Mucosa of rectum (tissue), 2 donors: ENCODE results near the gene DVL1.

Source experiments
- H3K27ac ChIP-seq, 2 donors: one replicate each; pipeline ENCODE4 v1.7.0; 2013; ENCODE audit warnings: inconsistent platforms in 2 of 2, low read depth in 2 of 2, low read length in 2 of 2
- H3K27me3 ChIP-seq, 2 donors: one replicate each; pipeline ENCODE4 v1.7.0; 2013; ENCODE audit warnings: low read length in 2 of 2; ENCODE audit not compliant: control insufficient read depth in 2 of 2, insufficient read depth in 2 of 2
- H3K36me3 ChIP-seq, 2 donors: one replicate each; pipeline ENCODE4 v1.7.0; 2013; ENCODE audit warnings: low read length in 2 of 2; ENCODE audit not compliant: control insufficient read depth in 2 of 2, insufficient read depth in 2 of 2
- H3K4me1 ChIP-seq, 2 donors: one replicate each; pipeline ENCODE4 v1.7.0; 2013; ENCODE audit warnings: low read length in 2 of 2, mild to moderate bottlenecking in 1 of 2; ENCODE audit not compliant: control insufficient read depth in 2 of 2, insufficient read depth in 2 of 2
- H3K4me3 ChIP-seq, 2 donors: one replicate each; pipeline ENCODE4 v1.7.0; 2013; ENCODE audit warnings: low read length in 2 of 2
- H3K9ac ChIP-seq, 2 donors: one replicate each; pipeline ENCODE4 v1.7.0; 2013; ENCODE audit warnings: low read length in 2 of 2, low read depth in 1 of 2, mild to moderate bottlenecking in 1 of 2
- H3K9me3 ChIP-seq, 2 donors: one replicate each; pipeline ENCODE4 v1.7.0; 2013; ENCODE audit warnings: low read length in 2 of 2; ENCODE audit not compliant: control insufficient read depth in 2 of 2
- donor health status: healthy.
- donor health status: Normal muscosa, but diverticular disease.

DVL1 gene

GRCh38 chr1:1306070-1306660, 43.1 kb downstream of the DVL1 start:
- H3K4me3 ChIP-seq, result peak overlapping the region; percentile 69 to 70
- H3K4me1 ChIP-seq, result peaks cover 33 to 39% of the 10 kb centered on the region in 2 donors
- peak overlapping the region; percentile 34 to 36 for H3K9ac ChIP-seq

GRCh38 chr1:1305300-1306069, 43.7 kb downstream of the DVL1 start:
- peak overlapping the region; percentile 57 to 82 for H3K27ac ChIP-seq
- H3K9me3 ChIP-seq, result no peaks in the 10 kb centered on the region
- no peaks in the 10 kb centered on the region for H3K27me3 ChIP-seq
- peaks cover 33 to 39% of the 10 kb centered on the region in 2 donors for H3K4me1 ChIP-seq
- H3K36me3 ChIP-seq, result peaks cover 2 to 4% of the 10 kb centered on the region in 2 donors
- peak overlapping the region; percentile 65 to 68 for H3K9ac ChIP-seq
- peak overlapping the region; percentile 69 to 70 for H3K4me3 ChIP-seq

More at GRCh38 chr1:1306070-1306660, 43.1 kb downstream of the DVL1 start:
- Histone ChIP-seq H3K9me3 (no peaks in the 10 kb centered on the region), H3K27me3 (no peaks in the 10 kb centered on the region), H3K36me3 (peaks cover 4 to 7% of the 10 kb centered on the region in 2 donors), H3K27ac (peak overlapping the region; percentile 22 to 82)

GRCh38 chr1:1304331-1305299, 44.6 kb downstream of the DVL1 start:
- H3K9me3 ChIP-seq, result no peaks in the 10 kb centered on the region
- peaks cover 32 to 36% of the 10 kb centered on the region in 2 donors for H3K4me1 ChIP-seq
- H3K36me3 ChIP-seq, result no peaks in the 10 kb centered on the region
- peak overlapping the region; percentile 69 to 70 for H3K4me3 ChIP-seq
- peak overlapping the region; percentile 65 to 68 for H3K9ac ChIP-seq
- H3K27ac ChIP-seq, result peak overlapping the region; percentile 57 to 82
- H3K27me3 ChIP-seq, result no peaks in the 10 kb centered on the region

- H3K4me1 ChIP-seq, result peaks cover 28 to 29% of the 10 kb centered on the region in 2 donors
- no peak overlapping the region for H3K27ac ChIP-seq
- H3K36me3 ChIP-seq, result no peaks in the 10 kb centered on the region
- H3K9ac ChIP-seq, result no peak overlapping the region
- no peaks in the 10 kb centered on the region for H3K27me3 ChIP-seq
- H3K4me3 ChIP-seq, result no peak overlapping the region
- no peaks in the 10 kb centered on the region for H3K9me3 ChIP-seq
Measured at GRCh38 chr1:1303736-1304135, 45.5 kb downstream of the DVL1 start.

- no peaks in the 10 kb centered on the region for H3K27me3 ChIP-seq
- no peak overlapping the region for H3K27ac ChIP-seq
- no peaks in the 10 kb centered on the region for H3K36me3 ChIP-seq
- no peak overlapping the region for H3K4me3 ChIP-seq
- H3K9ac ChIP-seq, result no peak overlapping the region
- H3K9me3 ChIP-seq, result no peaks in the 10 kb centered on the region
- H3K4me1 ChIP-seq, result peaks cover 28 to 29% of the 10 kb centered on the region in 2 donors
Measured at GRCh38 chr1:1302951-1303509, 46.2 kb downstream of the DVL1 start.

GRCh38 chr1:1302006-1302430, 47.2 kb downstream of the DVL1 start:
- no peak overlapping the region for H3K9ac ChIP-seq
- peaks cover 24 to 26% of the 10 kb centered on the region in 2 donors for H3K4me1 ChIP-seq
- no peaks in the 10 kb centered on the region for H3K27me3 ChIP-seq
- H3K9me3 ChIP-seq, result no peaks in the 10 kb centered on the region
- H3K4me3 ChIP-seq, result no peak overlapping the region
- H3K36me3 ChIP-seq, result no peaks in the 10 kb centered on the region
- H3K27ac ChIP-seq, result no peak overlapping the region

GRCh38 chr1:1300352-1300739, 48.9 kb downstream of the DVL1 start:
- Histone ChIP-seq H3K9ac (no peak overlapping the region), H3K27ac (no peak overlapping the region), H3K36me3 (peaks cover 0 to 2% of the 10 kb centered on the region in 2 donors), H3K4me1 (peaks cover 9% of the 10 kb centered on the region in 2 donors), H3K27me3 (no peaks in the 10 kb centered on the region), H3K9me3 (no peaks in the 10 kb centered on the region), H3K4me3 (no peak overlapping the region)

- H3K4me1 ChIP-seq, result peaks cover 3 to 4% of the 10 kb centered on the region in 2 donors
- no peaks in the 10 kb centered on the region for H3K27me3 ChIP-seq
- H3K4me3 ChIP-seq, result no peak overlapping the region
- H3K36me3 ChIP-seq, result peaks cover 0 to 2% of the 10 kb centered on the region in 2 donors
- H3K27ac ChIP-seq, result no peak overlapping the region
- no peaks in the 10 kb centered on the region for H3K9me3 ChIP-seq
- H3K9ac ChIP-seq, result no peak overlapping the region
Measured at GRCh38 chr1:1299686-1300351, 49.4 kb downstream of the DVL1 start.

GRCh38 chr1:1298861-1299685, 50.1 kb downstream of the DVL1 start:
- no peak overlapping the region for H3K4me3 ChIP-seq
- no peak overlapping the region for H3K27ac ChIP-seq
- peaks cover 0 to 2% of the 10 kb centered on the region in 2 donors for H3K36me3 ChIP-seq
- no peaks in the 10 kb centered on the region for H3K27me3 ChIP-seq
- H3K9ac ChIP-seq, result no peak overlapping the region
- no peaks in the 10 kb centered on the region for H3K9me3 ChIP-seq
- no peaks in the 10 kb centered on the region for H3K4me1 ChIP-seq
